ENCODE measurements around the gene C4BPA. TPM values are rescaled to one million over a fixed set of nuclear protein-coding genes. Genes with fewer than 3 reads are reported as not detected.

C4BPA gene
- total RNA-seq, 1 donor from 2014 or later: not detected

DNA sequence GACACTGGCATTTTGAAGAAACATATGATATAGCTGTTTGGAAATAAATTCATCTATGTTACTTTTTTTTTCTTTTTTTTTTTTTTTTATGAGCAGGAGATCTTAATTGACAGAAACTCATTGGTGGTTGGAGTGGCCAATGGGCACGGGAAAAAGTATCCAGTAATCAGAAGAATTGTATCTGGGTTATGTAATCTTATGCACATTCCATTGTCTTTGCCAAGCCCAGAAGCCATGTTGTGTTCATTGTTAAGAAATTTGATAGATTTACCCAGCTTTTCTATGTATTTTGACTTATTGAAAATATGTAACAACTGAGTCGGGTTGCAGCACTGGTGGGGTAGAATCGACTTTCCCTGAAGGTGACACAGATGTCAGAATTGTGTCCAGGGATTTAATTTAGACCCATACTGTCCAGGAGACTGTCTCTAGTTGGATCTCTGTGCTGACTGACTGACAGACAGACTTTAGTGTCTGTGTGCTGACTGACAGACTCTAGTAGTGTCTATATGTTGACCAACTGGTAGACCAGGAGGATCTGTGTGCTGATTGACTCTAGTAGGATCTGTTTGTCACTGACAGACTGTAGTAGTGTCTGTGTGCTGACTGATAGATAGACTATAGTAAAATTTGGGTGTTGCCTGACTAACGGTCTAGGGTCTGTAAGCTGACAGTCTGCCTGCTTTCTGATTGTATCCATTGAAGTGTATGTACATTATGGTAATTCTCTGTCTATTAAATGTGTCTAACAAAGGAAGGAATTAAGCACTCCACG, 27.7 kb upstream of the C4BPA start:
- DNase-seq (ENCODE audit: extremely low read depth, low read depth, low spot score): no peak

DNA sequence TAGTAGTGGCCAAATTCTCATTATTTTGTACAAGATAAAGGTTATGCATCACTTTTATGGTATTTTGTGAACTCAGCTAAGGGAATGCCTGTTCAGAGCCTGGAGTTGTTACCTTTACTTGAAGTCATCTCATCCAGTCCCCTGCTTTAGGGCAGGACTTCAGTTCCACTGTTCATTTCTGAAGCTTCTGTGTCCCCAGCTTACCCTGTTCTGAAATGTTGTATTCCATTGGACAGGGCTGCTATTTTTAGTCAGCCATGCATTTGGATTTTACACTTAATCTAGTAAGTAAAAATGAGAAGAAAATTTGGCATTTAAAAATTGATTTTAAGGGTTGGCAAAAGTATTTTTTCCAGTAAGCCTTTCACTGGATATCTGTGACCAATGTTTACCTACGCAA, 27.0 kb upstream of the C4BPA start:
- DNase-seq (ENCODE audit: extremely low read depth, low read depth, low spot score): no peak

DNA sequence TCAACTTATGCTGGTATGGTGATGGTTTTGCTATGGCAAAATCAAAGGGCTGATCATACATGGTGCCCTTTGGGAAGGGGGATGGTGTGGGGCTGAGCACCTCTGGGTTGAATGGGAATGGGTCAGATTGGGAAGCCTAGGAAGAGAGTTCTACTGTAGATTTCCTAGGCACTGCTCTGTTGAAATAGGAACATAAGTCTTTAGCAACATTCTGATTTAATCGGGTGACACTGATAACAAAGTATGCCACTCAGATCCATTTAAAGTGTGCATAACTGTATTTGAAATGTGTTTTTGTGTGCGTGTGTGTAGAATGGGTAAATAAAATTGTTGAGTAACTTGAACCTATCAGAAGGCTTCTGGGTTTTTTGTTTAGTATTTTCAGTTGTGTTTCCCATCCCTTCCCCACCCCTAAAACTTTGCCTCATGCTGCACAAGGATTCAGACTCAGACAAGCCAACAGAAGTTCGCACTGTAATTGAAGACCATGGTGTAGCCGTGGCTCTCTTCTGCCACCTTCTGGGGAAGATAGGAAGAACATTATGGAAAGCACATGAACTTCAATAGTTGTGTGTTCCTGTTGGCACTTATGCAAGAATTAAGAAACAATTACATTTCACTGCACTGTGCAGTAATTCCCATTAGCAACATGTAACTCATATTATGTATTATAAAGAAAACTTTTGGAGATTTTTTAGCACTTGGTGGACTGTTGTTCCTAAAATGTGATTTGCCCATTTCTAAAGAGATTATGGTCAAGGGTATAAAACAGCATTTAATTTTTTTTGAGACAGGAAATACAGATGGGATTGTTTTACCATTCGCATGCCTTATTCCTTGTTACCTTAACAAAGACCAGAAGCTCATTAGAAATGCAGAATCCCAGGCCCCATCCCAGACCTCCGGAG, 26.3 kb upstream of the C4BPA start:
- DNase-seq (ENCODE audit: extremely low read depth, low read depth, low spot score): peak; percentile 64

DNA sequence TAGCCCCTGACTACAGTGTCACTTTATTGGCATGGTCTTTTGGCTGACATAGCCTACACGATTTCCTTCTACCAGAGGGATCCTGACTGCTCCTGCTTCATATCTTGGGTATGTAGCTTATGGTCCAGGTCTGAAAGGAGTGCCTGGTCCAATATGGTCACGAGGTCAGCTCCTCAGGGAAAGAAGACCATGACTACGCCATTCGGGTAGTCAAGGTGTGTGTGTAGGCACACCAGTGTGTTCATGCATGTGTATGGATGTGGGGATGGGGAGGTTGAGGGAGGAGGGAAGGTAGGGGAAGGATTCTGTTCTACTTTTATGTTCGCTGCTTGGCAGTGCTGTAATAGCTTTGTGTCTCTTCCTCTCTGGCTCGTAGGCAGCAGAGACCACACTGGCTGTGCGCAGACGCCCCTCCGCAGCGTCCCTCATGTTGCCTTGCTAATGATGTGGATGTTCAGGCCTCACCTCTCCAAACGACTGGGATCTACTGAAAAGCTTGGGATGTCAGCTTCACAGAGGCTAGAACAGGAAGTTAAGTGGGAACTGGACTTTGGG, 25.4 kb upstream of the C4BPA start:
- DNase-seq (ENCODE audit: extremely low read depth, low read depth, low spot score): no peak

DNA sequence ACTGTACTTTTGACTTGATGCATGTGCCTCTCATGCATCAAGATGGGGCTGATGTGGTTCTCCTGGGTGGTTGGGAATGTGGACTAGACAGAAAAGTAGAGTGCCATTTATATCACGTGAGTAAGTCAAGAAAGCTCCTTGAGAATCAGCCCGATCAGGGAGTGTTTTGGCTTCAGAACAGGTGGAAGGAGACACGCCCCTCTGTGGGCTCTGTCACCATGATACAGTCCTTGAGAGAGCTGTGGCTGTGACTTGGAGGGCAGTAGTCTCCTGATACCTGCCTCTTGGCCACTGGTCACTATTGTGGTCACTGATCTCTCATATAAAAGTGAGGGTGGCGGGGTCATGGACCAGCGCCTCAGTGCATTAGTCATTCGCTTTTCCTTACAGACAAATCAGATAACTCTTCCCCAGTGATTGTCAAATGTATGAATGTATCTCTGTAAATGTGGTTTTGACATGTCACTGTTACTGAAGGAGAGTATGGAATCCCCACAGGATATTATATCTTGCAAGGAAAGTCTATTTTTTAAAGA, 24.3 kb upstream of the C4BPA start:
- no peak for DNase-seq (ENCODE audit: extremely low read depth, low read depth, low spot score)

DNA sequence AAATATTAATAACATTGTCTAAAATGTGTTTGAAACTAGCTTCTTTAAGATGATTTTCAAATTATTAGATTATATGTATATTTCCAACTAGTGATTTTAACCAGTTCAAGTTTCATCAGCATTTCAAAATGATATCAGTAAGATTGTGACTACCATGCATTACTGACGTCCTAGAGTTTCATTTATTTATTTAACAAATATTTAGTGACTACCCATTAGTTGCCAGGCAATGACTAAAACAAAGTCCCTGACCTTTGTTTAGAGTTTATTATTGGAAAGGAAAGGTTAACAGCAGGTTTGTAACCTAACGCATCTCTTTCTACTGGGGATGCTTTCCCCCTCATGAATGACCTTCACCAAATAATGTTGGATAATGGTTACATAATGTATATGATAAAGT, 22.9 kb upstream of the C4BPA start:
- no peak for DNase-seq (ENCODE audit: extremely low read depth, low read depth, low spot score)

DNA sequence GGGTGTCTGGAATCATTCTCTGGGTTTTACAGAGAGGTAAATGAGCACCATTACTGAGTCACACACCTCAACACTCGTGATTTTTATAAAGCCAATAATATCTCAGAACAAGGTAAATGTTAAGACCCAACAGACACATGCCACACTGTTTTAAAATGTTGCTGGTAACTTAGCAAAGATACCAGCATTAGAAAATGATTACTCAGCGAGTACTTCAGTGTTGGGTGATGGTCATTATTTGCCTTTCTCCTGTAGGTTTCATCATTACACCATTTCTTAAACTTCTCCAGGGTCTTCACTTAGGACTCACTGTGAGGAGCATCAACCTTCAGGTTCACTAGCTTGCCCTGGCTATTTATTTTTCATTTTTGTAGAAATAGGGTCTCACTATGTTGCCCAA, 22.2 kb upstream of the C4BPA start:
- no peak for DNase-seq (ENCODE audit: extremely low read depth, low read depth, low spot score)

DNA sequence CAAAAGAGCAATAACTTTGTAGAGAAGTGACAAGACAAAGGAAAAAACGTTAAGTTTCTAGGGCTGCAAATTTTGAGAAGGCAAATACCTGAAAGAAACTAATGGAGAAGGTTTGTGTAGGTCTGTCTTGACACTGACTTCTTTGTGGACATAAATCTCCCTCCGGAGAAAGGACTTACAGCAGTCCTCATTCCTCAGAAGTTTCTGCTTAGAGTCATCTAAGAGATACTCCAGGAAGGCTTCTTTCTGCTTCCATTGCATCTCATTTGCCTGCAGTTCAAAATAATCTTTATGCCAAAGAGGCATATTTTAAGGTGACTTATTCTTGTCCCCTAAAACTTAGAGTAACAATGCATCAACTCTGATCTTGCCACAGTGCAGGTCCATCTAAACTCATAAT, 19.8 kb upstream of the C4BPA start:
- no peak for DNase-seq (ENCODE audit: extremely low read depth, low read depth, low spot score)

DNA sequence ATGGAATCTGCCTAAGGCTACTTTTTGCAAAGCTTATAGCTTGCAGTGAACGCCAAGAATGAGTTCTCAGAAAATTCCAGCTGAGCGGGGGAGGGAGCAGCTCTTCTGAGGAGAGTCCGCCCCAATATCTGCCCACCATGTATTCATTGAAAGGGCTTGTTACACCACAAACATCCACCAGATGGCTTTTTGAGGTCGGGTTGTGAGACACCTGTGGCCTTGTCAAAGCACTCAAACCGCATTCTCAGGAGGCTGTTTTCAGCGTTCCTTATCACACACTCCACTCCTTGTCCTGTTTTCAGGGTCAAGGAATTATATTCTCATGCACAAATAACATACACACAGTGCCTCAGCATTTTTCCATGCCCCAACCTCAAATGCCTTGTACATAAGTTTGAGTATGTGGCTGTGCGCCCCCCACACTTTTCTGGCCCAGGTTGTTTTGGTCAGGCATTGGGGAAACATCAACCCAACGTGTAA, 19.3 kb upstream of the C4BPA start:
- peak; percentile 41 for DNase-seq (ENCODE audit: extremely low read depth, low read depth, low spot score)

DNA sequence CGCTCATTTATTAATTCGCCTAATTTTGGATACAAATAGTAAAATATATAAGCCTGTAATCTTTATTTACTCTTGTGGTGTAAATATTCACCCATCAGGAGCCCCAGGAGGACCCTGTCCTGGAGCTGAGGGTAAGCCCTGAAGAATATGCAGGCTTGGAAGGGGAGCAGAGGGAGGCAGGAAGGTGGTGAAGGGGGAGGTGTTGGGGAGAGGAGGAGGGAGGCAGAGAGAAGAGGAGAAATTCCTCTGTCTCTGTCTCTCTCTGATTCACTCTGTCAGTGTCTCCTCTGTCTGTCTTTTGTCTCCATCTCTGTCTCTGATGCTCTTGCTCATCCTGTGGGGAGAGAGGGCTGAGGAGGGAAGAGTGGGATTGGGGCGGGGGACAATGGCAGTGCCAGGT, 18.1 kb upstream of the C4BPA start:
- DNase-seq (ENCODE audit: extremely low read depth, low read depth, low spot score): no peak

DNA sequence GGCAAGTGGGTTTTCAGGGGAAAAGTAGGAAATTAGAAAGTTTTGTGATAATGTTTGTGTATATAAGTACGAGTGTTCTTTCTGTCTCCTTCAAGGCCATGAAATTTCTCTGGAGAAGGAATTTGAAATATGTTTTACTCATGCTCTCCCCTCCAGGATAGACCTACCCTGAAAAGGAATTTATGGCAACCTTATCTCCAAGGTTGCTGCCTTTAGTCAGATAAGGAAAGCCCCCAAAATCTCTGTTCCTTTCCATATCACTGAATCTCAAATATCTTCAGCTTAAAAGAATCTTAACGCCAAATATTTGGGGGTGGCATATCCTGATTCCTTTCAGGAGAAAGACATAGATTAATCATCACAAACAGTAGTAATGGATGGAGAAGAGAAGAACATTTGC, 15.9 kb upstream of the C4BPA start:
- DNase-seq (ENCODE audit: extremely low read depth, low read depth, low spot score): no peak

DNA sequence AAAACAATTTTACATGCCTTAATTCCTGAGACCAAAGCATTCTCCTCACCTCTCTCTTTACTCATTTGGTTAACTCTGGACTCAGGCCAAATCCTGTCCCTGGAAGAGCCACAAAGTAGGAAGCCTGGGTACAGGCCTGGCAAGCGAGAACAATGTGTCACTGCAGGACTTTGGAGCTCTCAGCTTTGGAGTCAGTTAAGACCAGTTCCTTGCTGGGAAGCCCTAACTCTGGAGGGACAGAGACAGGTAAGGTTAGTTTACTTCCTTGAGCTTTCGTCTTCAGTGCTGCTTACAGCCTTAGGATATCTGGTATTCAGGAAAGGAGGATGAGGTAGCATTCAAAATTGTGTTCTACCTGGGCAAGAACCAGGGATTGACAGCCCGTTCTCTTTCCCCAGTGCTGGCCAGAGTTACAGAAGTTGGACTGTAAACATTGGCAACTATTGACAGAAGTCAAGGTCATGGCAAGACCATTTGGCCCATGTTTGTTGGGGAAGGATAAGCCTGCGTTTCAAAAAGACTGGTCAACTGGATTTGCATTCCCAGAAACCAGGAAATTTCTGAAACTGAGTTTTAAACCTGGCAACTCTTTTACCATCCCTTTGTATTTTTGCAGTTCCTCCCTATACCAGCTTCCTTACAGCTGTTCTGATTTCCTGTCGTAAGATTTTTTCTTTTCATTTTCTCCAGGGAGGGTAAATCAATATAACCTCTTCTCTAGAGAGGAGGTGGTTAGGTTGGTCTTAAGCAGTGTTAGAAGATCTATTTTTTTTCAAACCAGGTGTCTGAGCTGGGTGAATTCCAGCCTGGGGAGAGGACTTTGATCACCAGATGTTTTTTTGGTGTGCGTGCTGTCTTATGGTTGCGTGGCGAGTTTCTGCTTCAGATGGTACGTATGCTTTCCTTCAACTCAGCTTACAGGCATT, 15.1 kb upstream of the C4BPA start, which contains the start of gene C4BPB:
C4BPB (plus strand) TSS at position 160 of the 926 bp plus-strand sequence; CDS start at position 832, 672 bp downstream.
- DNase-seq (ENCODE audit: extremely low read depth, low read depth, low spot score): no peak

DNA sequence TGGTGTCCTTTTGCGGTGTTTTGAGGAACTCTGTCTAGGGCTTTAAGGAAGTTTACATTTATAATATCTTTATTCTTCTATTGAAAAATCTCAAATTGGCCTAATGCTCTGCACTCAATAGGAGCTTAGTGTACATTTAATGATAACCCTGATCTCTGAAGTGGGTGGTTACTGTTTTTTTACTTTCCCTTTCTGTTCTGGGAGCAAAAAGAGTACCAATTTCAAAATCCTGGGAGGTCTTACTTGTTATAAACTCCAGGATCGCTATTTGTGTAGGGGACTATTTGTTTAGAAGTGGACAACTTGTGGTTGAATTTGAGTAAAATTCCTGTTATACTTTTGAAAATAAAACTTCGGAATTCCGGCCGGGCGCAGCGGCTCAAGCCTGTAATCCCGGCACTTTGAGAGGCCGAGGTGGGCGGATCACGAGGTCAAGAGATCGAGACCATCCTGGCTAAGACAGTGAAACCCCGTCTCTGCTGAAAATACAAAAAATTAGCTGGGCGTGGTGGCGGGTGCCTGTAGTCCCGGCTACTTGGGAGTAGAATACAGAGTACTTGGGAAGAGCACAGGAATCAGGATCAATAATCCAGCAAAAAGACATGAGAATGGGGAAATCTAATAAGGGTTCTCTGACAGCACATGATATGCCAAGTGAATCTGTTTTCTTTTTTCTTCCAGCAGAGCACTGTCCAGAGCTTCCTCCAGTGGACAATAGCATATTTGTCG, 14.2 kb upstream of the C4BPA start:
- DNase-seq (ENCODE audit: extremely low read depth, low read depth, low spot score): no peak

DNA sequence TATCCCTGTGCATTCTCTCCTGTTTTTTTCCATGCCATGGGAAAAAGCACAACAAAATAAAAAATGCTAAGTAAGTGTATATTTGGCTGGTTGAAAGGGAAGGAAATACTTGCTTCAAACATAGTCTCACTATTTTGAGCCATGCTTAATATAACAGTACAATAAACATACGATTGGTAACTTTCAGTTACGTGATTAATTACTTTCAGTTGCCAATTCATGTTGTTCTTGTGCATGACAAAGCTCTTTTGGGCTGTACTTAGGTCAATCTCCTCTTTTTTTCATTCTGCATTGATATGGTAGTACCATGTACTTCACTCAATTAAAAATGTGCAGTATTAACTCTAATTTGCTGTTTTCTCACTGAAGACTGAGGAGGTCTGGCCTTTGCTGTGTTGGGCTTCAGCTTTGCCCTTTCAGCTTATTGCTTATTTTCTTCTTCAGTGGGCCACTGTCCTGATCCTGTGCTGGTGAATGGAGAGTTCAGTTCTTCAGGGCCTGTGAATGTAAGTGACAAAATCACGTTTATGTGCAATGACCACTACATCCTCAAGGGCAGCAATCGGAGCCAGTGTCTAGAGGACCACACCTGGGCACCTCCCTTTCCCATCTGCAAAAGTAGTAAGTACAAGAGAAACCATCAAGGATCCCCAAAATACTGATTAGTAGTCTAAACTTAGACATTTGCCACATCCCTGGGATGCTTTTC, 12.7 kb upstream of the C4BPA start:
- no peak for DNase-seq (ENCODE audit: extremely low read depth, low read depth, low spot score)

DNA sequence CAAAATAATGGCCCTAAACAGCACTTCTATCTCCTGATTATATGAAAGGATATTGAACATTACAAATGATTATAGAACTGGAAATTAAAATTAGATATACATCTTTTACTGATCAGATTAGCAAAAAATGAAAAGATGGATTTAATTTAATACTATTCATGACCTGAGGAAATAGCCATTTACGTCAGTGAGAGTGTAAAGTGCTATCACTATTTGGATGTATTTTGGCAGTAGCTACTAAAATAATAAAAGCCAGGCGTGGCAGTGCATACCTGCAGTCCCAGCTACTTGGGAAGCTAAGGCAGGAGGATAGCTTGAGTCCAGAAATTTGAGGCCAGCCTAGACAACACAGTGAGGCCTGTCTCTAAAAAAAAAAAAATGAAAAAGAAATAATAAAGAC, 10.1 kb upstream of the C4BPA start:
- DNase-seq (ENCODE audit: extremely low read depth, low read depth, low spot score): no peak

DNA sequence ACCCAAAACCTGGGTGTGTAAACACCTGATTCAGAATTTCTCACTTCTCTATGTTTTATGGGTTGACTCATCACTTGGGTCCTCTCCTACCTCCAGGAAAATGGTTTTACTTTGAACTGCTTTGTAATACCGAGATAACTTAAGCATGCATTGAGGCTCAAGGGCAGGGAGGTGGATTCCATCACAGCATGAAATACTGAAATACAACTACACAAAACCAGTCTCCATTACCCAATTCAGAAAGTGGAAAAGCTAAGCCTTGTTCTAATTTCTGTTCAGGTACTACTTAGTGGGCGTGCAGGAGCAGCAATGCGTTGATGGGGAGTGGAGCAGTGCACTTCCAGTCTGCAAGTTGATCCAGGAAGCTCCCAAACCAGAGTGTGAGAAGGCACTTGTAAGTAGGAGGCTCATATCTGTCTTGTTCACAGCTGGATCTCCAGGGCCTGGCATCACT, 6.1 kb upstream of the C4BPA start:
- DNase-seq (ENCODE audit: extremely low read depth, low read depth, low spot score): no peak

DNA sequence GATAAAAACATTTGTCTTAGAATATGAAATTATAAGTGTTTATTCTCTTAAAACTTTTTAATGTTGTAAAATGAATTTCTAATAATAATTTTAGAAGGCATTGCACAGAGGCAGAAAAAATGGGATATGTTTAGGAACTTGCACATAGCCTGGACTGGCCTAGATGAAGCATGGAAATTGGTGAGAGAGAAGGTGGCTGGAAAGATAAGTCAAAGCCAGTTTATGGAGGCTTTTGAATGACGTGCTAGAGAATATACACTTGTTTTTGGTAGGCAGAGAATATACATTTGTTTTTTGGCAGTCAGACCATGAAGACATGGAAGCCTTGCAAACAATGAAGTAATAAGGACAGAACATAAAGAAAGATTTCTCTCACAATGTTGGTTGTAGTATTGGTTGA, 2.3 kb upstream of the C4BPA start:
- no peak for DNase-seq (ENCODE audit: extremely low read depth, low read depth, low spot score)

DNA sequence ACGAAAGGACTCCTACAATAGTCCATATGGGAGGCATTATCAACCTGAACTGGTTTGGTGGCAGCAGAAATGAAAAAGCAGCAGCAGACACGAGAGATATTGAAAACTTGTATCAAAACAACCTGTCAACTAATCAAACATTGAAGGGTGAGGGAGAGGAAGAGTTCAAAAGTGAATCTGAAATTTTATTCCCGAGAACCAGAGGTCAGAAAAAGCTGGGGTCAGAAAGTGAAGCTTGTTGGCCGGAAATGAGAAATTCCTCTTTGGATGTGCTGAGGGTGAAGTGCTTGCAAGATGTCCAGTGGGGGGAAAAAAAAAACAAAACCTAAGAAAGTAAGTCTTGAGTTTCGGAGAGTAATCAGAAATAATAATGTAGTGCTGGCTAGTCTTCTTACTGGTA, 1.9 kb upstream of the C4BPA start:
- no peak for DNase-seq (ENCODE audit: extremely low read depth, low read depth, low spot score)

DNA sequence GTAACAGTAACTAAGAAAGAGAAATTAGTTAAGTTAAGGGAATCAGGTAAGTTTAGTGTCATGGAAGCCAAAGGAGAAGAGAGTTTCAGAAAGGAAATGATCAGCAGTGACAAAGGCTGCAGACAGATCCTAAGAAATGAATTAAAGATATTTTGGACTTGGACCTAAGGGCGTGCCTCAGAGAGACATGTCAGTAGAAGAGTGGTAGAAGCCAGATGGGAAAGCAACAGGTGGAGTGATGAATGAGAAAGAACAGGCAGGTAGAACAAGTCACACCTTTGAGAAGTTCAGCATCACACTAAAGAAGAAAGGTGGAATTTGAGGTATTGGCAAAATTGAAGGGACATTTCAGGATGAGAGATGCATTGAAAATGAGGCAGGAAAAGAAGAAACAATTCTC, 1.4 kb upstream of the C4BPA start:
- no peak for DNase-seq (ENCODE audit: extremely low read depth, low read depth, low spot score)

Data from glomerular endothelial cell (primary cell).